CD1c-positive myeloid dendritic cell (primary cell): ENCODE measurements around the gene ZNF354B.
A peak's percentile ranks its signal among the peaks of the same experiment; 100 is the strongest.
"Not testable (repeated sequence)": the region's sequence is repeated elsewhere in the genome, so short reads cannot be mapped to it uniquely, and the experiment has no call there.

Experiments used
- DNase-seq: peaks from one replicate; pipeline ENCODE4 v3.0.0-alpha.2; 2016; ENCODE audit errors: extremely low spot score

The ZNF354B gene

DNA sequence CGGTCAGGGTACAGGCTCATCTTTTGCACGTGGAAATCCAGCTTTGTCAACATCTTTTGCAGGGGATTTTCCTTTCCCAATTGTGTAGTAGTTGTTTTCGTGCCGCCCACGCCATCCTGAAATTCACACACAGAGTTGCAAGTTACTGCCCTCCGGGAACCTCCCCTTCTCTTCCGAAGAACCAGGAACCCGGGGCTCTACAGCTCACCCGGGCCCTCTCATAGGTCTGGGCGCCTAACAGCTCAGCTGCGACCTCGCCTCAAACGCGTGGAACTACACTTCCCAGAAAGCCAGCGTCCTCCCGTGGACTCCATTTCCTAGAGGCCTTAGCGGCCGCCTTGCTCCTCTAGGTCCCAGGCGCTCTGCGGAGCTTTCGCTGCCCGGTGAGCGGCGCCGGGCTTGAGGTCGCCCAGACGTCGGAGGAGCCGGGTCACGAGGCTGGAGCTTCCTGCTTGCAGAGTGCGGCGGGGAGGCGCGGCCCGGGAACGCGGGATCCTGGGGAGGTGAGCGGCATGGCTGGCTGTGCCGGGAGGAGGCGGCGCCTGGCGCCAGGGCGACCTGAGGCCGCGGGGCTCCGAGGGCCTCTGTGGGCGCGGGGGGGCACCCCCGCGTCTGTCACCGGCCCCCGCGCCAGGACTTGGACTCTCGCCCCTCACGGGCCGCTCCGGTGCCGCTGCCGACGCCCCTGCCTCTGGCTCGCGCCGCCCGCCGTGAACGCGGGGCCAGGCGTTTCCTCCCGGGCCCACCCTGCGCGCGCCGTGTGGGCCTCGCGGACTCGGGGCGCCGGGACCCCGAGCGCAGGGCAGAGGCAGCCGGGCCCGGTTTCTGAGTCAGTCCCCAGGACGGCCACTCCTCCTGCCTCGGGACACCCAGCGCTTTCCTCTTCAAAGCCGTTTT lies at the start of gene ZNF354B:
Gene ZNF354B, plus strand, starts transcription at position 329 of the 897 bp plus-strand sequence. CDS start 1,095 bp downstream, outside the sequence.
- peak; percentile 96 for DNase-seq

GRCh38 chr5:178817506-178817905 lies 42.2 kb upstream of the ZNF354B start:
- DNase-seq, result no peak

- no peak for DNase-seq
These were observed 41.7 kb upstream of the ZNF354B start for GRCh38 chr5:178818094-178818493.

DNA sequence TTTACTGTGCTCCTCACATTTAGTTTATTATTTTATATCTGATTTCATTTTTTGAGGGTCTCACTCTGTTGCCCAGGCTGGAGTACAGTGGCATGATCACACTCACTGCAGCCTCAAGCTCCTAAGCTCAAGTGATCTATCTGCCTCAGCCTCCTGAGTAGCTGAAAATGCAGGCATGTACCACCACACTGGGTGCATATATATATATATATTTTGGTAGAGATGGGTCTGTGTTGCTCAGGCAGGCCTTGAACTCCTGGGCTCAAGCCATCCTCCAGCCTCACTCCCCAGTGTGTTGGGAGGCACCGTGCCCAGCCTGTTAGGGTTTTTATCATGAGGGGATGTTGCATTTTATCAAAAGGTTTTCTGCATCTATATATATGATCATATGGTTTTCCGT lies 39.8 kb upstream of the ZNF354B start:
- DNase-seq, result no peak

DNA sequence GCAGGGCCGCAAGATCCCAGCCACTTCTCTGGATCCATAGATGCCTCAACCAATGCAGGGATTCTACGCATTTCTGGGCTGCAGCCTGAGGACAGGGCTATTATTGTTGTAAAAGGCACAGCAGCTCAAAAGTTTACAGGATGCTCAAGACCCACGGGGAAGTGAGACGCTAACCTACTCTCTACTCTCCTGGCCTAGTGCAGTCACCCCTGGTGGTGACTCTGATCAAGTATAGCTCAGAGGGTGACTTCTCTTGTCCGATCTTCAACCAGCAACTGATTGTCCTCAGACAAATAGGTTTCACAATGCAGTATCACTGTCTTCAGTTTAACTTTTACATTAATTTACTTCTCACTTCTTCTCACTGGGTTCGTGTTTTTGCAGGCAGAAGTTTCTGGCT lies 34.3 kb upstream of the ZNF354B start:
- DNase-seq, result no peak

DNA sequence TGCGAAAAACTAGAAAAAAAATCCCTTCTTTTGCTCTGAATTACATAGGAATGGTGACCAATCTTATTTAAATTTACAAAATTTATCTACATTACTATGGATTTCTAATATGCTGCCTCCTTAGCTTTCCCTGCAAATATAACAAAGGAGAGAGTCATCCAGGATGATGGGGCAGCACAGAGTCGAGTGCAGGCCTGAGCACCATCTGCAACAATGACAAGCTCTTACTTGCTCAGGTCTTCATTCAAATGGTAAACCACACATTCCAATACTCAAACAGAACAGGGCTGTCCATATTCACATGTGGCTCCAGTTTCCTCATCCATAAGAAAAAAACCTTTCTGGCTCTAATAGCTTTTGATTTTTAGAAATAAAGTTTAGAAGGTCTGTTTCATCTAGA lies 33.5 kb upstream of the ZNF354B start:
- no peak for DNase-seq

DNA sequence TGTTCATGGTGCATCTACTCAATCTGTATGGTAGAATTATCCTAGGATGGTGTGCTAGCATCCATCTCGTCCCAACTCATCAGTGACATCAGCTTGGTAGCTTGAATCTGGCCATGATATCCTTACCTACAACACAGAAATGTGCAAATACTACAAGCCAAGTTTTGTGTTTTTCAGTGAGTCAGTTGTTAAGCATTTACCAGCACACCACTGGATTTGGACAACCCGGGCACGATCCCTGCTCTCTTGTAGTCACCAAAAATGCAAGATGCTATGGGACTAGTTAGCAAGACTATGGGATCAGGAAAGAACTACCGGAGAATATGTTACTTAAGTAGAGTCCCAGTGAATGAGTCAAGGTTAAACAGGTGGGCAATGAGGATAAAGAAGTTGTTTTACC lies 32.1 kb upstream of the ZNF354B start:
- no peak for DNase-seq

- no peak for DNase-seq
These were observed 28.7 kb upstream of the ZNF354B start for GRCh38 chr5:178831049-178831448.

DNA sequence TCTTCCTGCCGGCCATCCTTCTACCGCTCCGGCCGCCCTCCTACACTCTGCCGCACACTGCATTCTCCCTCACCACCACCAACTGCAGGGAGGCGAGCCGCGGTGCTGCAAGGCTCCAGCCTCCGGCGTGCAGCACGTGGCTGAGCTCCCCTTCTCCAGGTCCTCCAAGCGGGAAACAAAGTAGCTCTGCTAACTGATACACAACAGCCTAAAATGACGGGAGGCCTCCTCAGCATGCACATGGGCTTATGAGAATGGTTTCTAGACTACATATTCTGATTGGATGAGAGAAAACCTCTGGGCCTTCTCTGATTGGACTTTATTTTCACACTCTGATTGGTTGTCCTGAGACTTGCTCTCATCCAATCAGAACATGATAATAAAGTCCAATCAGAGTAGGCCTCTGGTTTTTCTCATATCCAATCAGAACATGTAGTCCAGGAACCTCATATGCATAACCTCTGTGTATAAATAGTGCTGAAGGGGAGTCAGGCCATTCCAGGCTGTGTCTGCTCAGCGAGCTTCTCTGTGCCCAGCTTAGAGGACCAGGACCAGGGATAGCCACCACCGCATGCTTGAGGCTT lies 27.0 kb upstream of the ZNF354B start:
- no peak for DNase-seq

DNA sequence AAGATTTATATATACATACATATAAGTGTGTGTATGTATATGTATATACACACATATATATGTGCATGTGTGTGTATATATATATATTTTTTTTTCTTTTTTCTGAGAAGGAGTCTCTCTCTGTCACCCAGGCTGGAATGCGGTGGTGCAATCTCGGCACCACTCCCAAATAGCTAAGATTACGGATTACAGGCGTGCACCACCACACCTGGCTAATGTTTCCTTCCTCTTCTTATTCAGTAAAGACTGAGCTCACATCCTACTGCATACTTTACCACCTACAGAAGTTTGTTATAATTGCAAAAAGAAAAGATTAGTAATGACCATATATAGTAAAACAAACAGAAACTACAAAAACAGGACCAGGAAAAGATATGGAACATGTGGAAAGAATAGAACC lies 23.1 kb upstream of the ZNF354B start:
- no peak for DNase-seq

- DNase-seq, result not testable (repeated sequence)
These were observed 20.9 kb upstream of the ZNF354B start for GRCh38 chr5:178838695-178839318.

GRCh38 chr5:178839319-178839704 lies 20.4 kb upstream of the ZNF354B start:
- peak; percentile 63 for DNase-seq

DNA sequence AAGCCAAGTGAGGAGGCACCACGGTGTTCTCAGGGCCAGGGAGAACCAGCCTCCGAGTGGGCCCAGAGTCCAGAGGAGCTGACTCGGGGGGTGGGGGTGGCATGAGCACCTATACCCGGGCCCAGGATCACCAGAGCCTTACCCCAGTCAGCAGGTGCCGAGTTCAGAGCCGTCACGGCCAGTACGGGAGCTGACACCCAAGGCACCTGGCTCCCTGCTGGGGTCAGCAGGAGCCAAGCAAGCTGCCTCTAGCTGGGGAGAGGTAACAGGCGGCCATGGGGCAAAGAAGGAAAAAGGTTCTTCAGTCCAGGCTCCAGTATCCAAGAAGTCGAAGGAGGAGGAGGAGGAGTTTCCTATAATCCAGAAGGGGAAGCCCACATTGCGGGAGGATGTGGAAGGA lies 19.4 kb upstream of the ZNF354B start:
- not testable (repeated sequence) for DNase-seq

- DNase-seq, result no peak
These were observed 10.4 kb upstream of the ZNF354B start for GRCh38 chr5:178849316-178849715.

- DNase-seq, result no peak
These were observed 7.8 kb upstream of the ZNF354B start for GRCh38 chr5:178851951-178852350.

DNA sequence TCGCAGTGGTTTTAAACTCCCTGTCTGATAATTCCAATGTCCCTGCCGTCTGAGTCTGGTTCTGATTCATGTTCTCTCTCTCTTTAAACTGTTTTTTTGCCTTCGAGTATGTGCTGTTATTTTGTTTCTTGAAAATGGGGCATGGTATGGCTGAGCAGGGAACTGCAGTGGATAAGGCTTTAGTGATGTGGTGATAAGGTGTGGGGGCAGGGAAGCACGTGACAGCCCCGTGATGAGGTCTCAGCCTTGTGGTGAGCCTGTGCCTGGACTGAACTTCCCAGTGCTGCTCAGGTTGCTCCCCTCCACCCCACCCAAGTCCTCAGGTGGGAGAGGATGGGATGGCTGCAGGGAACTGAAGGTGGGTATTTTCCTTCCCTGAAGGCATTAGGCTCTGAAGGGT lies 5.5 kb upstream of the ZNF354B start:
- DNase-seq, result no peak

GRCh38 chr5:178860615-178861014 lies 862 bp downstream of the ZNF354B start:
- not testable (repeated sequence) for DNase-seq

- no peak for DNase-seq
These were observed 1.9 kb downstream of the ZNF354B start for GRCh38 chr5:178861627-178862026.

DNA sequence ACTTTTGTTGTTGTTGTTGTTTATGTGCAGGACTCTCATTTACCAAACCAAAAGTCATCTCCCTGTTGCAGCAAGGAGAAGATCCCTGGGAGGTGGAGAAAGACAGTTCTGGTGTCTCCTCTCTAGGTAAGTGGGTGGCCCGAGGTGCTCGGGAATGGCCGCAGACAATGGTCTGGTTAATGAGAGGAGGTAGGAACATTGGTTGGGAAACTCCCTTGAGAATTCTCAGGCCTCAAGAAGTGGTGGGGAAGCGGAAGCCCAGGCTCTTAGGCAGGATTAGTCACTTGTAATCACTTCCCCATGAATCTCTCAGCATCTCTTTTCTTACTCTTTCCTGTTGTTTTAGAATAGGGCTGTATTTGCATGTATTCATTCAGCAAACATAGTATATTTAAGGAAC lies 7.2 kb downstream of the ZNF354B start:
- DNase-seq, result peak; percentile 31

GRCh38 chr5:178869577-178869976 lies 9.8 kb downstream of the ZNF354B start:
- DNase-seq, result no peak

- no peak for DNase-seq
These were observed 10.7 kb downstream of the ZNF354B start for GRCh38 chr5:178870411-178870810.

GRCh38 chr5:178872302-178872701 lies 12.5 kb downstream of the ZNF354B start:
- no peak for DNase-seq
